DLD1 (cell line): ENCODE measurements around the gene DYNLRB2.

Source experiments
- in situ Hi-C: cut with HindIII; loops from 2 replicates; pipeline ENCODE4 v1.10.0; 2017; ENCODE audit warnings: low sequenced_read_pairs

The DYNLRB2 gene

GRCh38 chr16:80596507-80597207, 55.9 kb downstream of the DYNLRB2 start:
- in situ Hi-C loops: no loop called here

DNA sequence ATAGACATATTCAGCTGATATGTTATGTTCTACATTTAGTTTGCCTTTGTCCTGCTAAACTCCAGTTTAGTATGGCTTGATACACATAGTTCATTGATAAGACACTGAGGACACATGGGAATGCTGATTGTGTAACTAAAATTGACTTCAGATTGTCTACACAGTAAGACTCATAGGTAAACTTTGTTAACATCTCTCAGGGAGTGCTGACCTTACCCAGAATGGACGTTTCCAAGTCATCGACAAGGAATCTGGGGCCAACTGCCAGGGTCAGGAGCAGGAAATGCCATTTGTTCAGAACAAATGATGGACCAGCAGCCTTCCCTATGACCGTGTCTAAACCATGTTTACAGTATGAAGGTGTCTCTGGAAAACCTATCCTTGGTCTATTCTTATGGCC, 58.7 kb downstream of the DYNLRB2 start:
- in situ Hi-C loops: no loop called here
